ENCODE results near the gene TMEM212.
"Not testable (repeated sequence)": the region's sequence is repeated elsewhere in the genome, so short reads cannot be mapped to it uniquely, and the experiment has no call there.

The TMEM212 gene

GRCh38 chr3:171835116-171835515 lies 8.0 kb upstream of the TMEM212 start:
- DNase-seq, result no peak

GRCh38 chr3:171835613-171836012 lies 7.5 kb upstream of the TMEM212 start:
- DNase-seq, result no peak

DNA sequence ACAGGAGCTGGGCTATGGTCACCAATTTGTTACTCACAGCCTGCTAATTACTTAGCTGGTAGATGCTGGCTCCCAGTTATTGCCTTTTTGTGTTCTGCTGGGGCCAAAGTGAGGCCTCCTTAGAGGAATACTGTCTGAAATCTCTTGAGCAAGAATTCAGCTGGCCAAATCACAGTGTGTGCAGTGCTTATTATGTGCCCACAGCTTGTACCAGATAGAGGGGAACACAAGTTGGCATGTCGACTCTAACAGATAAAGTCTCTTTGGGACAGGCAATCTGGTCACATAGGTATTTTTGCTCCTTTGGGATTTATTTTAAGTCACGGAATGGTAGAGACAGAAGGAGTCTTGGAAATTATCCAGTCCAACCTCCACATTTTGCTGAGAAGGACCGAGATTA lies 6.3 kb upstream of the TMEM212 start:
- DNase-seq, result no peak

GRCh38 chr3:171837698-171838097 lies 5.5 kb upstream of the TMEM212 start:
- no peak for DNase-seq

DNA sequence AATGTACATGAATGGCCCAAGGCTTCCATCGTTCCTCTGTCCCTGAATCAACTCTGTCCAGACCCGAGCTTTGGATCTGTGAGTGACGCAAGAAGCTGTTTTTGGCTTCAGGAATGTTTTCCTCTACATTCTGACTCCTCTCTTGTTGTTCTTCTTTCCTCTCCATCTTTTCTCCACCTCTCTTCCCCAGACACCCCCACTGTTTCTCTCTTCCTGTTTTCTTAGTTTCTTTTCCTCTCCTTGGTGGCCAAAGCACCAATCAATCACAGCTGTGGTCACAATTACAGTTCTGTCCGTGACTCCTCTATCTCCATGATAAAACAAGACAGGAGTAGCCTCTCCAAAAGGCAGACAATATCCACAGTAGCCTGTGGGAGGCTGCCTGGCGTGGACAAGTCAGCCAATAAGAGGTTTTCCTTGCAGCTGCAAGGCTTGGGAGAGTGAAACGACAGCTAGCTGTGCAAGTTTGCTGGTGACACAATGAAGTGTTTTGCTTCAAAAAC lies 4.9 kb upstream of the TMEM212 start:
- no peak for DNase-seq

GRCh38 chr3:171839270-171839669 lies 3.9 kb upstream of the TMEM212 start:
- no peak for DNase-seq

DNA sequence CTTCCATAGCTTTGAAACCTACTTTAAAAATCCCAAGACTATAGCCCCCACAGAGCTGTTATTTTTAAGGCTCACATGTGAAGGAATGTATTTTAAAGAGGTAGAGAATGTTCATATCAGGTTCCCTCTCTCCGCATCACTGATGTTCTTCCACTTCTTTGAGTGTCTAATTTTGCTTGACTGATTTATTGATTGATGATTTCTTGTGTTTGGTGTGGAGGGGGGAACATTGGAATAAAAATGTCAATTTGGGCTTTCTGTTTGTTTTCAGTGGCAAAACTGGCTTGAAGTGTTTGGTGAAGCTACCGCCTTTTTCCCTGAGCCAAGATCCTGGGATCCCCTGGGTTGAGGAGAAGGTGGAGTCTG lies 2.7 kb upstream of the TMEM212 start:
- no peak for DNase-seq

DNA sequence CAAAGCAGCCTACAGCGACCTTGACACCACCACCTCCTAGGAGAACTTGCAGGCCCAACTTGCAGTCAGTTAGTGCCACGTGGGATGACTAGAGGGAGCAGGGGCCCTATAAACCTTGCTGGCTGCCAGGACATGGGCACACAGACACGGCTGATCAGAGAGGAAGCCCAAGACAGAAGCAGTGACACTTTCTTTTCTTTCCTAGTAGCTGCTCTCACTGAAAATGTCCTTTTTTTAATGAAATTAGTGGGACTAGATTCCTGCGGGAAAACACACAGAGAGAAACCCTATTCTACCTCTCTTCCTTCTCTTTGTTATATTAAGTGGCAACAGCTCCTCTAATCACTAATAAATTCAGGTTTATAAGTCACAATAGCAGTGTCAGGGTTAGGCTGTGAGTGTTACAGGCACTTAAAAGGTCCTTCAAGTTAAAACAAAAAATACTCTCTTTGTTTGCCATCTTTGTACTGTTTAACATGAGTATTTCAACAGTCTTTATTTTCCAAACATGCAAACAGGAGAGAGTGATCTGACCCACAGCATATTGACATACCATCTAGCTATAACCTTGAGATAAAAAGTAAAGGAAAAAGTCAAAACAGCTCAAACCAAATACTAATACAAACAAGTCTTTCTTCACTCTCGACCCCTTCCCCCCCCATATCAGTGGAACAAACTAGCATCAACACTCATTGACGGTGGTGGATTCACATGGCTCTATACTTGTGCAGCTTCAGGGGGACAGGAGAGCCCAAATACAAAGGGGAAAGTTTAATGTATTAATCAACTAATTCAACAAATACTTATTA lies 2.1 kb upstream of the TMEM212 start:
- no peak for DNase-seq

- DNase-seq, result no peak
Measured at GRCh38 chr3:171841620-171842000, 1.5 kb upstream of the TMEM212 start.

DNA sequence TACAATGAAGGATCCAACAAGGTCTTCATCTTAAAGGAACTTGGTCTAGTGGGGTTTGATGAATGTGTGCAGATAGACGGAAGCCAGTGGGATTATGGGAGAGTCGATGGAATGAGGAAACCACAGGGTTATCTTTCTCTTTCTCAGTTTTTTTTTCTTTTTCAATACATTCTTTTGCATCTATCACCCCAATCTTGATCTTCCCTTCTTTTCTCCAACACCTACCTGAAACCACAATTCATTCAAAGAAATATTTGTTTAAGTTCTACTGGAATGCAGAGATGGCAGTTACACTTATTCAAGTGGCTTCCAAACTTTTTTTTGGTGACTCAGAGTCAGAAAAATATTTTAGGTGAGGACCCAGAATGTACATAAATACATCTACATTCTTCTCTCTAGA lies 1.7 kb downstream of the TMEM212 start:
- DNase-seq, result no peak

GRCh38 chr3:171845481-171846284 lies 2.5 kb downstream of the TMEM212 start:
- no peak for DNase-seq

DNA sequence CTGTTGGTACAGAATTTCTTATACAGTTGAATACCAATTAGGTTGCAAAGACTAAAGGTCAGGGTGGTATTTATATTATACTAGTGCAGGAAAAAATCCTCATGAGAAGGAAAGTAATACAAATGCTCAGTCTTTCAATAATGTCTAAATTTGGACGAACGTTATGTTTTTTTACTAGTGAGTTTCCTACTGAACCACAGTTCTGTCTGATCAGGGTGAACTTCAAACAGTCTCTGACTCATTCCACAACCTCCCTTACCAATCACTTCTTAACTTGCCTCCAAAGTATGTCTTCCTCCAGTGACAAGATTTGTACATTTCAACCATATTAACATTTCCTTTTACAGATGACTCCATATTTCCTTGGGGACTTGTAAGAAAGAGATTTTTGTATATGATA lies 3.4 kb downstream of the TMEM212 start:
- no peak for DNase-seq

- DNase-seq, result no peak
Measured at GRCh38 chr3:171847133-171847532, 4.0 kb downstream of the TMEM212 start.

GRCh38 chr3:171847595-171848259 lies 4.6 kb downstream of the TMEM212 start:
- no peak for DNase-seq

DNA sequence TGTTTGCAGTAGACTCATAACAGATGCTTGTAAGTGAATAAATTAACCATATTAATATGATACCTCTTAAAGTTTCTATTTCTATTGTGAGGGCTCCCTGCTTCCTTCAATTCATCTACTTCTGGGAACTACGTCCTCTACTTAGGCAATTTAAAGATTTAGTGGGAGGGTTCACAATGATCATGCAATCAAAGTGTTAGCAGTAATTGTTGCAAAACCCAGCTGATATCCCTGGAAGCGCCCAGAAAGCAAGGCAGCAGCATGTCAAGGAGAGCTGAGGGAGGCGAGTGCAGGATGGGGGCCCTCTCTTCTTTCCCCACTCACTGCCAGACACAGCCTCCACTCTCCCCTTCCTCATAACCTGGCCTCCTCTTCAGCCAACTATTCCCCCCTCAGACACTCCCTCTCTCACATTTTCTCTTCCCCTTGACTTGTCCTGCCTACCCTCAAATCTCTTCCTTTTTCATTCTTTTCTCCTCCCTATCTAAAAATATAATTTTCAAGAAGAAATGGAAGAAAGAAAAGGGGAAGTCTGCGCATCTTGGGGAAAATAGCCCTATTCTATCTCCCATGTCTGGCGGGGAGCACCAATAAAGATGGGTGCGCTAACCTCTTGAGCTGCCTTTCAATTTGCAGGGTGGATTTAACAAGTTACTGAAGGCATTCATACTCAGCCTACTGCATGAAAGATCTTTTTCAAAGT lies 6.6 kb downstream of the TMEM212 start:
- no peak for DNase-seq

DNA sequence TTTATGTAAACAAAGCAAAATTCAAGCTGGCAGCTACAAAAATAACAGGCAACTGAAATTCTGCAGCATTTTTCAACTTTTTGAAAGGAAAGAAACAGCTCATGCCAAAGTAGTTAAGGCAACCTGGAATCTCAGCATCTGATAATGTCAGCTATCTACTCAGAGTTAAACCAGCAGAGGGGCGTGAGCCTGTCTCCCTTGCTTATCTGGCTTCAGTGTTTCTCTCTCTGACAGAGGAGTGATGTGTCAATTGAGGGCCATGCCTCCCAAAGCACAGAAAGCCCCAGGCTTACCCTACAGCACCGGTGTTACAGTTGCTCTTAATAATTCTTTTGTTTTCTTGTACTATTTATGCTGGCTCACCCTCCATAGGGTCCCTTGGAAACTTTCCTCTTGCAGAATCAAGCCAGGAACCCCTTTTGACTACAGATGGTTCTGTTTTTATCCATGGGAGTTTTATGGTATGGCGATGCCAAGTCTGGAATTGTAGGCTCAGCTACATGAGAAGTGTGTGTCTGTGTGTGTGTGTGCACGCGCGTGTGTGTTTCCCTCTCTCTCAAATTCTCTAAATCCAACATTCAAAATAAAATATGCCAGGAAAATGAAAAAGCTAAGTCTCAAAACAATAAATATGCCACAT lies 7.3 kb downstream of the TMEM212 start:
- DNase-seq, result no peak

GRCh38 chr3:171850960-171851659 lies 8.0 kb downstream of the TMEM212 start:
- DNase-seq, result no peak

DNA sequence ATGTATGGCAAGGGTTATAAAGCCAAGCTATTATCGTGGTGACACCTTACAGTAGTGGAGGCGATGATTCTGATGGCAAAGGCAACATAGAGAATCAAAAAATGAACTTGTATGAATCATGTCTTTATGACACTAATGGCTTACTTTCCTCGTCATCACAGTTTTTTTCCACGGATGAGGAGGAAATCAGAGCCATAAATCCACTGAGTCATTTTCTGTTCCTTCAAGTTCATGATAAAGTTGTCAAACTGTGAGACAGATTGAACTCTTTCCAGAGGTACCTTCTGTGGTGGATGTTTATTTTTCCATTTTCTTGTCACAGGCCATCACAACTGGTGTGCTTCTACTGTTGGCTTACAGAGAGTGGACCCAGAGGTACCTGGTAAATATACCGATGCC lies 8.5 kb downstream of the TMEM212 start:
- no peak for DNase-seq

DNA sequence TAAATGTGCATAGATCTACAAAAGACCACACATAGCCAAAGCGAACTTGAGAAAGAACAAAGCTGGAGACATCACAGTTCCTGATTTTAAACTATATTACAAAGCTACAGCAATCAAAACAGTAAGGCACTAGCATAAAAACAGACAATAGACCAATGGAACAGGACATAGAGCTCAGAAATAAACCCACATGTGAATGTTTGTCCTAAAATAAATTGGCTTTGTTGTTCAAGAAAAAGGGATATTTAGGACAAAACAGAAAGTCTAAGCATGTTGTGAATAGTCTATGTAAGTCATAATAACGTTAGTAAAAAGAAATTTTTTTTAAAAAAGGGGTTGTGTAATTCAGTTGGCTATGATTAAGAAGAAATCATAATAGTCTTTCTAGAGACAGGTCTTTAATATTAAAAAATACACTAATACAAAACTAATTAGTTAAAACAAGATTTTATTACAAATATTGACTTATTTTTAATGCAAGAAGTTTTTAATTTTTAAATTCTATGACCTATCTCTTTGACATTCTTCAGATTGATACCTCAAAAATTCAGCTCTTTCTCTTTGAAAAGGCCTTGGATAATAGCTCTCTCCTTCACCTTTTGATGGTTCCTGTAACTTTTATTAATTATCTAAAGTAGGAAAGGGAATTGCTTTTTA lies 11.6 kb downstream of the TMEM212 start:
- DNase-seq, result no peak

DNA sequence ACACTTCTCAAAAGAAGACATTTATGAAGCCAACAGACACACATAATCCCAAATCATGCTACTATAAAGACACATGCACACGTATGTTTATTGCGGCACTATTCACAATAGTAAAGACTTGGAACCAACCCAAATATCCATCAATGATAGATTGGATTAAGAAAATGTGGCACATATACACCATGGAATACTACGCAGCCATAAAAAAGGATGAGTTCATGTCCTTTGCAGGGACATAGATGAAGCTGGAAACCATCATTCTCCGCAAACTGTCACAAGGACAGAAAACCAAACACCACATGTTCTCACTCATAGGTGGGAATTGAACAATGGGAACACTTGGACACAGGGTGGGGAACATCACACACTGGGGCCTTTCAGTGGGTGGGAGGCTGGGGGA lies 15.6 kb downstream of the TMEM212 start:
- DNase-seq, result not testable (repeated sequence)

- no peak for DNase-seq
Measured at GRCh38 chr3:171860830-171861535, 17.8 kb downstream of the TMEM212 start.

Data from NCI-H1417 treated with DMSO at 0.1 percent for 48 hours (cell line).